Large intestine (tissue), 3 donors: ENCODE results near the gene GSDMA. TPM values are rescaled to one million over a fixed set of nuclear protein-coding genes. Genes with fewer than 3 reads are reported as not detected.

Source experiments
- DNase-seq, 2 donors: peaks; one replicate each; pipeline versions ENCODE4 v3.0.0 to v3.0.0-alpha.2; 2013
- H3K27ac ChIP-seq: one replicate; pipeline ENCODE4 v1.5.1; 2013; ENCODE audit warnings: low read length
- H3K27me3 ChIP-seq: 2 replicates; pipeline ENCODE4 v1.6.1; 2013; ENCODE audit warnings: low read length; ENCODE audit not compliant: control insufficient read depth, insufficient read depth
- H3K36me3 ChIP-seq: 2 replicates; pipeline ENCODE4 v1.6.1; 2013; ENCODE audit warnings: low read length; ENCODE audit not compliant: control insufficient read depth, insufficient read depth
- H3K4me1 ChIP-seq: one replicate; pipeline ENCODE4 v1.6.1; 2013; ENCODE audit warnings: low read length; ENCODE audit not compliant: control insufficient read depth, insufficient read depth
- H3K4me3 ChIP-seq: one replicate; pipeline ENCODE4 v1.5.1; 2013; ENCODE audit warnings: low read length
- H3K9me3 ChIP-seq: one replicate; pipeline ENCODE4 v1.6.1; 2013; ENCODE audit warnings: mild to moderate bottlenecking, low read depth, low read length, moderate library complexity; ENCODE audit not compliant: control insufficient read depth
- WGBS: methylation state at CpG from one replicate; pipeline ENCODE4 v1.1.5; 2013; ENCODE audit warnings: low lambda C conversion rate; ENCODE audit not compliant: insufficient coverage; 5-methylcytosine and 5-hydroxymethylcytosine counted together
- polyA plus RNA-seq: library from polyadenylated mRNA; unstranded; fragments of 120-200 nt; gene quantifications from one replicate; pipeline ENCODE4 v1.2.1, GENCODE V29; 2013

GSDMA gene
- polyA plus RNA-seq, 1 donor: 0.24 TPM

DNA sequence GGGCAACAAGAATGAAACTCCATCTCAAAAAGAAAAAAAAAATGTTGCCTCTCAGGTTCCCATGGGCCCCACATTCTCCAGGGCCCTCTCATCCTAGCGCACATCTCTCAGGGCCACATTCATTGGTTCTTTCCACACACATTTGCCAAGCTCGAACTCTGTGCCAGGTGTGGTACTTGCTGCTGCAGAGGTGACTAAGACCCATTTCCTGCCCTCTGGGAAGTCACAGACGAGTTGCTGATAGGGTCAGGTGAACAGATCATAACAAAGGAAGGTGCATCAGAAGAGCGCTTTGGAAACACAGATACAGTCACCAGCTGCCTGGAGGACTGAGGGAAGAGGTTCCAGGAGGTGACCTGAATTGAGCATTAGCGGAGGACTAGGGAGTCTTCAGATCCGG lies 1.0 kb downstream of the GSDMA start:
- no peak overlapping the region for H3K27ac ChIP-seq
- H3K4me3 ChIP-seq: no peak overlapping the region
- WGBS: 83% methylated on average over 3 of the region's 6 CpGs
- H3K4me1 ChIP-seq: peaks cover 6% of the 10 kb centered on the region
- DNase-seq: no peak
- no peaks in the 10 kb centered on the region for H3K27me3 ChIP-seq
- H3K9me3 ChIP-seq: no peaks in the 10 kb centered on the region
- no peaks in the 10 kb centered on the region for H3K36me3 ChIP-seq

- no peaks in the 10 kb centered on the region for H3K36me3 ChIP-seq
- no peak for DNase-seq
- no peak overlapping the region for H3K27ac ChIP-seq
- no peaks in the 10 kb centered on the region for H3K27me3 ChIP-seq
- no peaks in the 10 kb centered on the region for H3K9me3 ChIP-seq
- H3K4me1 ChIP-seq: peaks cover 5% of the 10 kb centered on the region
- no peak overlapping the region for H3K4me3 ChIP-seq
- WGBS: 75% methylated on average over 4 of the region's 8 CpGs
These were observed 2.4 kb downstream of the GSDMA start for GRCh38 chr17:39965017-39965699.

DNA sequence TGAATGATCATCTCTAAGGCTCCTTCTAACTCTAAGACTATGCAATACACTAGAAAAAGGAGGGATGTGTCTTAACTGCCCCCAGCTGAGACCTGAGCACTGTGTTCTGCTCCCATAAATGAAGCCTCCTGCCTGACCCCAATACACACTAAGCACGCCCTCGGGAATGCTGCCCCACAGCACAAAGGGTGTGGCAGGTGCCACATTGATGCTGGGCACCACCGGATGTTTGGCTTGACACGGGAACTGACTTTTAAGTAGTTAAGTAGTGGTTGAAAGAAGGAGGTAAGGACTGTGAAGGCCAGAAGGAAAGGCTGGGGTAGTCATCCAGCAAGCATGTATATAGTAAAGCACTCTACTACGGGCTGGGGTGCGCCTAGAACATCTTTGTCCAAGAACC lies 4.0 kb downstream of the GSDMA start:
- H3K27me3 ChIP-seq: peaks cover 7% of the 10 kb centered on the region
- no peak for DNase-seq
- H3K36me3 ChIP-seq: no peaks in the 10 kb centered on the region
- no peak overlapping the region for H3K4me3 ChIP-seq
- H3K4me1 ChIP-seq: peaks cover 9% of the 10 kb centered on the region
- H3K9me3 ChIP-seq: no peaks in the 10 kb centered on the region
- H3K27ac ChIP-seq: no peak overlapping the region
- WGBS: no CpG with 5 or more reads among the region's 6 CpGs

DNA sequence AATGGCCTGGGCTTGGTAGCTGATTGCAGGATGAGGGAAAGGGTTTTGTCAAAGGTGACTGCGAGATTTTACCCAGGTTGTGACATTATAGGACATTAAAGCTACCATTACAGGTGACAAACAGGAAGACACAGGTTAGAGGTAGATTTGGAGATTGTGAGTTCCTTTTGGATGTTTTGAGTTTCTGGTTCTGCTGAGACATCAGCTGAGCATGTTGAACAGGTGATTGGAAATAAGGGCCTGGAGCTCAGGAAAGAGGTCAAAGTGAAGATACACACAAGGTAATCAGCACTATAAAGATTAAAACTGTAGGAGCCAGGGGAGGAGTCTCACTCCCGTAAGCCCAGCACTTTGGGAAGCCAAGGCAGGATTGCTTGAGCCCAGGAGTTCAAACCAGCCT lies 6.0 kb downstream of the GSDMA start:
- Histone ChIP-seq H3K9me3 (no peaks in the 10 kb centered on the region), H3K4me1 (peaks cover 9% of the 10 kb centered on the region), H3K27me3 (peaks cover 11% of the 10 kb centered on the region), H3K4me3 (no peak overlapping the region), H3K36me3 (no peaks in the 10 kb centered on the region), H3K27ac (no peak overlapping the region)
- 20% methylated on average over 1 of the region's 2 CpGs for whole genome bisulfite sequencing
- DNase-seq: peak in 1 of 2 donors; percentile 58

DNA sequence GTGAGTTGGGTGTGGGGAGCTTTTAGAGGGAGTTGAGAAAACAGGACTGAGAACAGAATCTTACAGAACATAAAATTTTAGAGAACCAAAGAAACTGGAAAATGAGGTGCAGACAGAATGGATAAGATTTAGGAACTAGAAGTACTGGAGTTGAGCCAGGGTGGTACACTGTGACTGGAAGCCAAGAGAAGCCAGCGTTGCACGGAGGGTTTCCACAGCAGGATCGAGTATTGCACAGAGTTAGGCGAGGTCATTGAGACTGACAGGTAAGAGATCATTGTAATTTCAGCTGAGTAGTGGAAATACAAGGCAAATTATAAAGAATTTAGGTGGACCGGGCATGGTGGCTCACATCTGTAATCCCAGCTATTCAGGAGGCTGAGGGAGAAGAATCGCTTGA lies 6.6 kb downstream of the GSDMA start:
- Histone ChIP-seq H3K36me3 (no peaks in the 10 kb centered on the region), H3K4me3 (no peak overlapping the region), H3K4me1 (peaks cover 9% of the 10 kb centered on the region), H3K27ac (no peak overlapping the region), H3K9me3 (no peaks in the 10 kb centered on the region), H3K27me3 (peaks cover 11% of the 10 kb centered on the region)
- 100% methylated on average over 2 of the region's 6 CpGs for WGBS
- no peak for DNase-seq

GRCh38 chr17:39970157-39970692 lies 7.4 kb downstream of the GSDMA start:
- Histone ChIP-seq H3K4me1 (peaks cover 9% of the 10 kb centered on the region), H3K36me3 (no peaks in the 10 kb centered on the region), H3K27me3 (peaks cover 11% of the 10 kb centered on the region), H3K9me3 (no peaks in the 10 kb centered on the region), H3K4me3 (no peak overlapping the region), H3K27ac (peak overlapping the region; percentile 9)
- peak; percentile 78 to 91 for DNase-seq
- WGBS: no CpG with 5 or more reads among the region's 7 CpGs

GRCh38 chr17:39971076-39971603 lies 8.3 kb downstream of the GSDMA start:
- Histone ChIP-seq H3K9me3 (no peaks in the 10 kb centered on the region), H3K4me1 (peaks cover 9% of the 10 kb centered on the region), H3K27me3 (peaks cover 11% of the 10 kb centered on the region), H3K36me3 (no peaks in the 10 kb centered on the region), H3K27ac (no peak overlapping the region), H3K4me3 (no peak overlapping the region)
- 100% methylated on average over 1 of the region's 4 CpGs for WGBS
- peak in 1 of 2 donors; percentile 20 for DNase-seq

GRCh38 chr17:39972271-39972670 lies 9.5 kb downstream of the GSDMA start:
- peaks cover 15% of the 10 kb centered on the region for H3K27me3 ChIP-seq
- no peaks in the 10 kb centered on the region for H3K36me3 ChIP-seq
- 60% methylated on average over 1 of the region's 3 CpGs for WGBS
- H3K27ac ChIP-seq: no peak overlapping the region
- no peak overlapping the region for H3K4me3 ChIP-seq
- H3K9me3 ChIP-seq: no peaks in the 10 kb centered on the region
- DNase-seq: no peak
- H3K4me1 ChIP-seq: peaks cover 9% of the 10 kb centered on the region

GRCh38 chr17:39973496-39973895 lies 10.7 kb downstream of the GSDMA start:
- no peak for DNase-seq
- peaks cover 15% of the 10 kb centered on the region for H3K27me3 ChIP-seq
- no CpG with 5 or more reads among the region's 2 CpGs for WGBS

GRCh38 chr17:39974433-39974832 lies 11.6 kb downstream of the GSDMA start:
- H3K9me3 ChIP-seq: no peaks in the 10 kb centered on the region
- H3K4me1 ChIP-seq: peaks cover 3% of the 10 kb centered on the region
- no peak overlapping the region for H3K27ac ChIP-seq
- no peak for DNase-seq
- no peaks in the 10 kb centered on the region for H3K36me3 ChIP-seq
- H3K27me3 ChIP-seq: peaks cover 15% of the 10 kb centered on the region
- WGBS: no CpG with 5 or more reads among the region's 5 CpGs
- no peak overlapping the region for H3K4me3 ChIP-seq

More at GRCh38 chr17:39973496-39973895, 10.7 kb downstream of the GSDMA start:
- H3K4me1 ChIP-seq: peaks cover 8% of the 10 kb centered on the region
- H3K4me3 ChIP-seq: no peak overlapping the region
- H3K9me3 ChIP-seq: no peaks in the 10 kb centered on the region
- H3K36me3 ChIP-seq: no peaks in the 10 kb centered on the region
- H3K27ac ChIP-seq: no peak overlapping the region

DNA sequence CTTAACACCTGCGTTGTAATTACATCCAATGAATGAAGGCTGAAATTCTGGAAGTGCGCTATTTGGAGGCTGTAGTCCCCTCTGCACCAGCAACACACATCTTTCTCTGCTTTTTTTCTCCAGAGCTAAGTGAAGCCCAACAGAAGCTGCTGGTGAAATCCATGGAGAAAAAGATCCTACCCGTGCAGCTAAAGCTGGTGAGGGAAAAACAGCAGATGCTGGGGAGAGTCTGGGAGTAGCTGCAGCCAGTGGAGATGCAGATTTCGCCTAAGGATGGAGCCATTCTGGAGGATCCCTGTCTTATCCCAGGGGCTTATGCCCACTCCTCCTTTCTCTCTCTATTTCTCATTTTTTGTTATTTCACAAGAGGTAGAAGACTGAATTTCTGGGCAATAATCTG lies 13.0 kb downstream of the GSDMA start:
- no peak for DNase-seq
- Histone ChIP-seq H3K4me1 (no peaks in the 10 kb centered on the region), H3K27ac (no peak overlapping the region), H3K9me3 (no peaks in the 10 kb centered on the region), H3K4me3 (no peak overlapping the region), H3K36me3 (no peaks in the 10 kb centered on the region), H3K27me3 (peaks cover 15% of the 10 kb centered on the region)
- WGBS: no CpG with 5 or more reads among the region's 4 CpGs
